Gastroesophageal sphincter (tissue), 4 donors: ENCODE results near the gene PPM1M. TPM values are rescaled to one million over a fixed set of nuclear protein-coding genes. Genes with fewer than 3 reads are reported as not detected.
"Not testable (repeated sequence)": the region's sequence is repeated elsewhere in the genome, so short reads cannot be mapped to it uniquely, and the experiment has no call there.

Experiments used
- ATAC-seq: fragments of 150-250 bp; one replicate; pipeline ENCODE4 v1.9.1; 2016; ENCODE audit warnings: mild to moderate bottlenecking, moderate library complexity
- H3K27ac ChIP-seq, 4 donors: fragments of 200-600 bp; sonication (generic) in 3 of 4; 1 replicate in 3 of 4; 2 replicates in 1 of 4; pipeline ENCODE4 v1.5.1; 2016 to 2019
- H3K27me3 ChIP-seq: fragments of 200-600 bp; sonication (generic); one replicate; pipeline ENCODE4 v1.5.1; 2019
- H3K36me3 ChIP-seq, 2 donors: fragments of 200-600 bp; sonication (generic); one replicate each; pipeline ENCODE4 v1.5.1; 2019; ENCODE audit warnings: control low read depth in 1 of 2
- H3K4me1 ChIP-seq, 3 donors: fragments of 200-600 bp; sonication (generic); 1 replicate in 2 of 3; 2 replicates in 1 of 3; pipeline ENCODE4 v1.5.1; 2016 to 2019; ENCODE audit warnings: control low read depth in 2 of 3
- H3K4me3 ChIP-seq, 2 donors: fragments of 200-600 bp; sonication (generic); one replicate each; pipeline ENCODE4 v1.5.1; 2019; ENCODE audit warnings: mild to moderate bottlenecking in 1 of 2, moderate library complexity in 1 of 2
- H3K9me3 ChIP-seq, 3 donors: fragments of 200-600 bp; sonication (generic); one replicate each; pipeline ENCODE4 v1.5.1; 2017 to 2019; ENCODE audit warnings: control low read depth in 2 of 3
- CTCF ChIP-seq, 4 experiments: fragments of 200-600 bp in 2 of 4; fragments of 450-650 bp in 2 of 4; sonication (generic) in 1 of 4; IDR thresholded peaks; one replicate each; pipeline ENCODE4 v1.5.1; 2017 to 2019; ENCODE audit warnings: antibody characterized with exemption in 4 of 4, mild to moderate bottlenecking in 2 of 4, moderate library complexity in 2 of 4
- EP300 ChIP-seq: sonication (generic); formaldehyde crosslinking; IDR thresholded peaks from one replicate; pipeline ENCODE4 v1.6.1; 2017; ENCODE audit warnings: antibody characterized with exemption, mild to moderate bottlenecking
- POLR2A ChIP-seq, 2 donors: fragments of 450-650 bp; IDR thresholded peaks; one replicate each; pipeline ENCODE4 v1.6.1; 2017; ENCODE audit warnings: antibody characterized with exemption in 2 of 2, mild to moderate bottlenecking in 2 of 2, moderate library complexity in 1 of 2
- POLR2AphosphoS5 ChIP-seq: sonication (generic); formaldehyde crosslinking; IDR thresholded peaks from one replicate; pipeline ENCODE4 v1.6.1; 2017; ENCODE audit warnings: antibody characterized with exemption
- WGBS, 2 donors: methylation state at CpG; one replicate each; pipeline ENCODE4 v1.1.5; 2018; ENCODE audit warnings: low coverage in 1 of 2; 5-methylcytosine and 5-hydroxymethylcytosine counted together
- total RNA-seq, 4 donors: library from RNA; depleted of rRNA; stranded (reverse); fragments of >200 nt; gene quantifications; one replicate each; pipeline ENCODE4 v1.1.0, GENCODE V29; 2016

The PPM1M gene
- total RNA-seq, 4 donors from 2014 or later = 20.3 to 36.6 (median 29.9) TPM

- TF ChIP-seq POLR2AphosphoS5 = no peak
- no peak for TF ChIP-seq EP300
- no peak for TF ChIP-seq POLR2A (IDR thresholded peaks at IDR 0.05)
- no peak for TF ChIP-seq CTCF (IDR thresholded peaks at IDR 0.05)
- no peak for ATAC-seq
- 25 to 71% methylated on average over 1 of the region's 1 CpG for WGBS, 2 donors
- Histone ChIP-seq H3K36me3 (peaks cover 0 to 19% of the 10 kb centered on the region in 2 donors), H3K27me3 (no peaks in the 10 kb centered on the region), H3K9me3 (no peaks in the 10 kb centered on the region), H3K27ac (no peak overlapping the region), H3K4me1 (peaks cover 0 to 34% (median 5%) of the 10 kb centered on the region in 3 donors), H3K4me3 (no peak overlapping the region)
These were observed 37.7 kb downstream of the PPM1M start for GRCh38 chr3:52283306-52283705.

GRCh38 chr3:52284051-52284450, 38.5 kb downstream of the PPM1M start:
- H3K27me3 ChIP-seq, H3K27ac ChIP-seq, ATAC-seq, H3K9me3 ChIP-seq, H3K4me3 ChIP-seq: not testable (repeated sequence)
- Histone ChIP-seq H3K4me1 (peaks cover 0 to 40% (median 10%) of the 10 kb centered on the region in 3 donors), H3K36me3 (peaks cover 0 to 19% of the 10 kb centered on the region in 2 donors)
- WGBS, 2 donors = 100% methylated on average over 1 of the region's 4 CpGs; no CpG with 5 or more reads in 1 of the 2 donors

GRCh38 chr3:52286777-52287110, 41.2 kb downstream of the PPM1M start:
- Histone ChIP-seq H3K4me3 (peak overlapping the region; percentile 60 to 89), H3K4me1 (peaks cover 0 to 23% (median 10%) of the 10 kb centered on the region in 3 donors), H3K36me3 (peaks cover 0 to 34% of the 10 kb centered on the region in 2 donors), H3K27me3 (no peaks in the 10 kb centered on the region), H3K9me3 (no peaks in the 10 kb centered on the region), H3K27ac (peak overlapping the region; percentile 93 to 100 (median 99))
- ATAC-seq = no peak
- WGBS, 2 donors = 62% methylated on average over 5 of the region's 8 CpGs; no CpG with 5 or more reads in 1 of the 2 donors
- no peak for TF ChIP-seq CTCF (IDR thresholded peaks at IDR 0.05)

- H3K4me1 ChIP-seq = peaks cover 0 to 23% (median 10%) of the 10 kb centered on the region in 3 donors
- H3K27me3 ChIP-seq = no peaks in the 10 kb centered on the region
- no peaks in the 10 kb centered on the region for H3K9me3 ChIP-seq
- WGBS, 2 donors = 93% methylated on average over 4 to 6 of the region's 6 CpGs
- peaks cover 0 to 43% of the 10 kb centered on the region in 2 donors for H3K36me3 ChIP-seq
- peak overlapping the region in 1 of 2 donors; percentile 89 for H3K4me3 ChIP-seq
- ATAC-seq = no peak
- no peak for TF ChIP-seq POLR2AphosphoS5
- TF ChIP-seq EP300 = no peak
- TF ChIP-seq CTCF (IDR thresholded peaks at IDR 0.05) = no peak
- TF ChIP-seq POLR2A (IDR thresholded peaks at IDR 0.05) = no peak
- H3K27ac ChIP-seq = peak overlapping the region in 3 of 4 donors; percentile 98 to 100 (median 100)
These were observed 43.1 kb downstream of the PPM1M start for GRCh38 chr3:52288674-52289073.

GRCh38 chr3:52289338-52289746, 43.8 kb downstream of the PPM1M start:
- 67 to 100% methylated on average over 1 of the region's 1 CpG for WGBS, 2 donors
- H3K9me3 ChIP-seq = no peaks in the 10 kb centered on the region
- peaks cover 0 to 46% of the 10 kb centered on the region in 2 donors for H3K36me3 ChIP-seq
- H3K4me1 ChIP-seq = peaks cover 0 to 23% (median 10%) of the 10 kb centered on the region in 3 donors
- TF ChIP-seq EP300 (no peak), POLR2A (IDR thresholded peaks at IDR 0.05) (no peak), CTCF (IDR thresholded peaks at IDR 0.05) (no peak), POLR2AphosphoS5 (no peak)
- H3K27me3 ChIP-seq = no peaks in the 10 kb centered on the region
- ATAC-seq = no peak
- no peak overlapping the region for H3K27ac ChIP-seq
- H3K4me3 ChIP-seq = no peak overlapping the region
